Ureter (tissue), 1 donor: ENCODE measurements around the gene ANKRD35. TPM values are rescaled to one million over a fixed set of nuclear protein-coding genes. Genes with fewer than 3 reads are reported as not detected.

Experiments used
- total RNA-seq: library from RNA; stranded (reverse); gene quantifications from one replicate; pipeline ENCODE4 v1.2.4, GENCODE V29; 2023
- donor health status: DM: yes; HTN: yes; CAD: no.

The ANKRD35 gene
- total RNA-seq, 1 donor from 2014 or later: 4.2 TPM

Other genes starting within 250 kb of the ANKRD35 start
- gene PDZK1, start 178.5 kb downstream of the ANKRD35 start, total RNA-seq: 0.23 TPM
- not detected for gene CD160, start 166.4 kb downstream of the ANKRD35 start, total RNA-seq
- 28.3 TPM for gene RNF115, start 61.8 kb downstream of the ANKRD35 start, total RNA-seq
- 38.1 TPM for gene POLR3C, start 61.7 kb downstream of the ANKRD35 start, total RNA-seq
- gene NUDT17, start 40.2 kb downstream of the ANKRD35 start, total RNA-seq: 6.7 TPM
- gene PIAS3, start 26.8 kb downstream of the ANKRD35 start, total RNA-seq: 70.4 TPM
- gene ITGA10, start 24.2 kb upstream of the ANKRD35 start, total RNA-seq: 19.2 TPM
- 44.2 TPM for gene PEX11B, start 32.9 kb upstream of the ANKRD35 start, total RNA-seq
- gene RBM8A, start 41.6 kb upstream of the ANKRD35 start, total RNA-seq: 141 TPM
- 24.7 TPM for gene LIX1L, start 72.2 kb upstream of the ANKRD35 start, total RNA-seq
- 0.47 TPM for gene ANKRD34A, start 78.7 kb upstream of the ANKRD35 start, total RNA-seq
- 21.0 TPM for gene POLR3GL, start 78.8 kb upstream of the ANKRD35 start, total RNA-seq
- gene TXNIP, start 110.7 kb upstream of the ANKRD35 start, total RNA-seq: 744 TPM
- not detected for gene HJV, start 135.9 kb upstream of the ANKRD35 start, total RNA-seq